Inferior parietal cortex (tissue), 1 donor: Measurements from ENCODE around the gene KRTAP2-4.
"Not testable (repeated sequence)": the region's sequence is repeated elsewhere in the genome, so short reads cannot be mapped to it uniquely, and the experiment has no call there.

Experiments used
- DNase-seq: peaks from one replicate; pipeline ENCODE4 v3.0.0-alpha.2; 2016; ENCODE audit errors: extremely low spot score

KRTAP2-4 gene

DNA sequence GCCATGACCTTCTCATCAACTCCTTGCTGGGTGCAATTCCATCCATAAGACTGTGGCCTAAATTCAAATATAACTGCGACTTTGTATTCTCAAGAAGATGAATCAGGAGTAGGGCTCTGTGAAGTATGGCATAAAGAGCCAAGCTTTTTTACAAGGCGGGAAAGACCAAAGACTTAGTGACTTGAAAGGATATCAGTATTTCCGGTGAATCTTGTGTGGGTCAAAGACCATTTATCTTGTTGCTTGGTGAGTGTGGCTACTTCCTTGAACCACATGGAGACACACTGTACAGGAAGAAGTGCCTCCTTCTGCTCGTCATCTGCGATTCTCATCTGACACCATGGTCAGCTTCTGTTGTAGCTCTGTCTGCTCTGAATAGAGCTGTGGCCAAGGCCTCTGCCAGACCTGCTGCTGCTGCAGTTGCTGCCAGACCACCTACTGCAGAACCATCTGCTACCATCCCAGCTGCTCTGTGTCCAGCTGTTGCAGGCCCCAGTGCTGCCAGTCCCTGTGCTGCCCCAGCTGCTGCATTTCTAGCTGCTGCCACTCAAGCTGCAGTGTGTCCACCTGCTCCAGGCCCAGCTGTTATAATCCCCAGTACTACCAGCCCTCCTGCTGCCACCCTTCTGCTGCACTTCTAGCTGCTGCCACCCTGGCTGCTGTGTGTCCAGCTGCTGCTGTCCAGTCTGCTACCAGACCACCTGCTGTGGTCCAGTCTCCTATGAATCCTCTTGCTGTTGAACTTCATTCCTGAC lies 6.1 kb upstream of the KRTAP2-4 start:
- DNase-seq = no peak

DNA sequence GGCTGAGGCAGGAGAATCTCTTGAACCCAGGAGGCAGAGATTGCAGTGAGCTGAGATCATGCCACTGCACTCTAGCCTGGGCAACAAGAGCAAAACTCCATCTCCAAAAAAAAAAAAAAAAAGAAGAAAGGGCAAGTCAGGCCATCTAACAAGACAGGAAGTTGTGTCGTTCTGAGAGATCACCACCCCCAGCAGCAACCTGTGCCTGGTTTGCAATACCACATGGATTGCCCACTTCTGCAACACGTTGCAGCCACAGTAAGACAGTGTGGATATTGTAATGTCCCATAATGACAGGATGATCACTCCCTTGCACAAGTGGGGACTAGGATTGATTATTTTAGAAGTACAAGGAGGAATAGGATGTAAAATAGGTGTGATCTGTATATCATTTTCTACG lies 3.4 kb upstream of the KRTAP2-4 start:
- no peak for DNase-seq

DNA sequence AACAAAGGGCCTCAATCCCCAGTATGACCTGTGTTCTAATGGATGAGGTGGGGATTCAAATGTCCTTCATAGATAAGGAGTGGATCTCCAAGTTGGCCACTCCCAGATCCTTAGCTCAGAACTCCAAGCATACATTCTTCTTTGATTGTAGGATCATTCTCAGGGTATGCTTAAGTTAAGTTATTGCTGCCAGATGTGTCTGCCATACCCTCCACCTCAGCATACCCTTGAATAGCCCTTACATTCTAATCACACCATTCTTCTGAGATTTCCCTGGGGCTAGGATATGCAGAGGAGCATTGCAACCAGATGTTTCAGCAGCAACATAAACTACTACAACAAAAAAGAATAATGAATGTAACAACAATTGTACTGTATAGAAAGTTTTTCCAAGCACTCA lies 1.6 kb upstream of the KRTAP2-4 start:
- no peak for DNase-seq

DNA sequence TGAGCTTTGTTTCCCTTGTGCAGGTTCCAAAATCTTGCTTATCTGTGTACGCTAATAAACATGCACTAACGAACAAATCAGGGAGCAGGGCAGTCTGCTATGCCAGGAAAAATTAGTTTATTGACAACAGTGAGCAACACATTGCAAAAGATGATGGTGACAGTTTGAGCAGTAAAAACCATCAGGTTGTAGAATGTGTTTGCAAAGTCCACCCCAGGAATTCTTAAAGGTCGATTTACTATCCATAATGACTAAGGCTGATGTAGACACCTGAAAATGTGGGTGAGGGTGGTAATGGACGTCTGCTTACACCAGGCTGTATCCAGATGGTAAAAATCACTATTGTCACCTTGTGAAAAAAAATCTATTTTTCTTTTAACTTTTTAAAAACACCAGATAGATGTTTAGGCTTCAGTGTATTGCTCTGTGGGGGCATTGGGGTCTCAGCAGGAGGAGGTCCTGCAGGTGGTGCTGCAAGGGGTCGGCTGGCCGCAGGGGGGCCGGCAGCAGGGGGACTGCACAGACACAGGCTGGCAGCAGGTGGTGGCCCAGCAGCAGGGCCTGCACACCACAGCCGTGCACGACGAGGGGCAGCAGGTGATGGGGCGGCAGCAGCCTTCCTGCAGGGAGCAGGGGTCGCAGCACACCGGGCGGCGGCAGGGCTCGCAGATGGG lies 526 bp downstream of the KRTAP2-4 start:
- DNase-seq = not testable (repeated sequence)

DNA sequence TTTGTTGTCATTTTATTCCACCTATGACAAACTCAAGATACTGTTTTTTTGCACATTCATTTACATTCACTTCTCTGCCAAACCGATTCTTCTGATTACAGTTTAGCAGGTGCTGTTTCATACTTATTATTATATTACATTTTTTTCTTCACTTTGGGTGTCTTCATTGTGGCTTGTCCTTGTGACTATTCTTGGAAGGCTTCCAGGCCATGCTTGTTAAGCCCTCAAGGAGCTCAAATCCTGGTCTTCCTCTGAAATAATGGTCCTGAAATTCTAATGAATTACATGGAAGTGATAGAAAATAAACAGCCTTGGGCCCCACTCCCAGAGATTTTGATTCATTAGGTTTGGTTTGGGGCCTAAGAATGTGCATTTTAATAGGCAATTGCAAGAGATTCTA lies 1.4 kb downstream of the KRTAP2-4 start:
- no peak for DNase-seq

DNA sequence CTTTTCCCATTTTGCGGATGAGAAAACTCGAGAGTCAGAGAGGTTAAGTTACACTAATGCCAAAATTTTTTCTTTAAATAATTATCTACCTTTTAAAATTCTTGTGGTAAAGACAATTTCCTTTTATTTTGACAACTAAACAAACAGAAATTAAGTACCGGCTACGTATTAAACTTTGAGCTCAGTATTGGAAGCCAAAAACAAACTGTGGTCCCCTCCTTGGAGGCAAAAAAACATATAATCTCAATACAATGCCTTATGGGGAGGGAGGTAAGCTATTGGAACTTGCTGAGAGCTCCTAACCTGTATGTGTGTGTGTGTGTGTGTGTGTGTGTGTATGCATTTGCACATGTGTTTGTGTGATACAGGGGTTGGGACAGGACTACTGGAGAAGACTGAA lies 2.2 kb downstream of the KRTAP2-4 start:
- no peak for DNase-seq

DNA sequence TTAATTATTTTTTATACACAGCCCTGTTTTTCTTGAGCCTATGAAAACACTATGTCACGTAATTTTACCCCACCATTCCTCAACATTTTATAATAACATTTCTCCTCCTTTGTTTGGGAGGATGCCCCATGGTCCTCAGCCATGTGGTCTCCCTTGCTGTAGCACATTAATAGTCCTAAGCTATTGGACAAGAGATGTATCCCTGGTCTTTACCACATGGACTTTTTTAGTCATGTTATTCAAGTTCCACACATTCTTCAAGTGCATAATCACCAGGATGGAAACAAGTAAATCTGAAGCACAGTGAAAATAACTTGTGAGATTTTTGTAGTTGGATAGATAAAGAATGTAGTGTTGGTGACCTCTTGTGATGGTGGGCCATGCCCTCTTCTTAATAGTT lies 3.7 kb downstream of the KRTAP2-4 start:
- DNase-seq = no peak

DNA sequence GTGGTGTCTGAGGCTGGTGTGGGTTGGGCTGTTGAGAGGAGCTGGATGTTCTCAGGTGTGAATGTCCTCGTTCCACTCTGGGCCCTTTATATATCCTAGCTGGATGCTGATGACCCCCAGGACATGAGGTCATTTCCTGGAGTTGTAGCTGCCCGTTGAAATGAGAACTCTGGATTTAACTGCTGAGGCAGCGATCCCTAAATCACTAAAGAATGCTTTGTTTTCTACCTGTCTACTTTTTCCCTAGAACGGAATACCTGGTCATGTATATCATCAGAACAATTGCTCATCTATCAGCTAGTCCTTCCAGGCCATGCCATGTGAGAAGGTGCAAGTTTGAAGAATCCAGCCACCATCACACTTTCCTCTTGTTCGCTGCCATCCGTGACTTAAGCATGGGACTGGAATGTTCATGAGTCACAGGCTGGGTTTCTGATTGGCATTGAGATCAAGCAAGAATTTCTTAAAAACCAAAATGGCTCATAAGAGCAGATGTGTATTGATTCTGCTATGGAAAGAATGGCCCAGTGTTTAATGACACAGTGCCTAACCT lies 5.6 kb downstream of the KRTAP2-4 start, which contains the start of gene KRTAP2-3:
Gene KRTAP2-3 (minus strand): TSS at position 63 of the 553 bp plus-strand sequence. CDS start 64 bp downstream, outside the sequence.
- DNase-seq = no peak

DNA sequence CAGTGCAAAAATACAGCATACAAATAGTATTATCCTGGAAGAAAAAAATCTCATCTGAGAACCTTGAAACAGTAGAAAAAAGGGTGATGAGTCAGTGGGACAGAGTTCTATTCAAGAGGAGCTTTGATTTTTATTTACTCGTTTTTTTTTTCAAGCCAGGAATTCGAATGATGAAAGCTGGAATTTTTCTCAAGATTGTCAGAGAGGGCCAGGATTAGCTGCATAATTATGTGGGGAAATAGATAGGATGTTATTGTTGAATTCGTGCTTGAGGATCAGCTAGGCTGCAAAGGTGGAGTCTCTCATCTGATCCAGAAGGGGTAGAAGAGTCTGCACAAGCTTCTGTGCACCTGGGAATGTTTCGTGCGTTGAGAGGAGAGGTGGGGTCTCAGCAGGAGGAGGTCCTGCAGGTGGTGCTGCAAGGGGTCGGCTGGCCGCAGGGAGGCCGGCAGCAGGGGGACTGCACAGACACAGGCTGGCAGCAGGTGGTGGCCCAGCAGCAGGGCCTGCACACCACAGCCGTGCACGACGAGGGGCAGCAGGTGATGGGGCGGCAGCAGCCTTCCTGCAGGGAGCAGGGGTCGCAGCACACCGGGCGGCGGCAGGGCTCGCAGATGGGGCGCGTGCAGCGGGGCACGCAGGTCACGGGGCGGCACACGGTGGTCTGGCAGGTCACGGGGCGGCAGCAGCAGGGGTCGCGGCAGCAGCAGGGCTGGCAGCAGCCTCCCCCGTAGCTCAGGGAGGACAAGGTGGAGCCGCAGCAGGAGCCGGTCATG lies 6.2 kb downstream of the KRTAP2-4 start:
- not testable (repeated sequence) for DNase-seq

DNA sequence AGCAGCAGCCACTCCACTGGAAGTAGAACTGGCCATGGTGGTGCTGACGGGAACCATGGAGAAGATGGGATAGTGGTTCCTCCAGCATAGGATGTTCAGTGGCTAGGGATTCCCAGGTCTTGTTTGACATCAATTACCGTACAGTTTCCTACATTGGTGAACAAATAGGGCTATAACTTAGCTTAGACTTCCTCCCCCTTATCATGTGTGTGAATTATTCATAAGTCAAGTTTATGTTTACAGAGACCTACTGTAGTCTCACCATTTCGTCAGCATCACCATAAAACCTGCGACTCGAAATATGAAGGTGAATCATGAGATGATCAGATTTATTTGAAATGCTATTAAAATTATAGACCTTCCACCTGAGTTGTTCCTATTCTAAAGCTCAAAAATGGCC lies 6.9 kb downstream of the KRTAP2-4 start:
- no peak for DNase-seq

DNA sequence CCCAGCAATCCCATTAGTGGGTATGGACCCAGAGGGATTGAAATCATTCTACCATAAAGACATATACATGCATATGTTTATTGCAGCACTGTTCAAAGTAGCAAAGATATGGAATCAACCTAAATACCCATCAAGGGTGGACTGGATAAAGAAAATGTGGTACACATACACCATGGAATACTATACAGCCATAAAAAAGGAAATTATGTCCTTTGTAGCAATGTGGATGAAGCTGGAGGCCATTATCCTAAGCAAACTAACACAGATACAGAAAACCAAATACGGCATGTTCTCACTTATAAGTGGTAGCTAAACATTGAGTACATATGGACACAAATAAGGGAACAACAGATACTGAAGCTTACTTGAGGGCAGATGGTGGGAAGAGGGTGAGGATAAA lies 8.1 kb downstream of the KRTAP2-4 start:
- no peak for DNase-seq

DNA sequence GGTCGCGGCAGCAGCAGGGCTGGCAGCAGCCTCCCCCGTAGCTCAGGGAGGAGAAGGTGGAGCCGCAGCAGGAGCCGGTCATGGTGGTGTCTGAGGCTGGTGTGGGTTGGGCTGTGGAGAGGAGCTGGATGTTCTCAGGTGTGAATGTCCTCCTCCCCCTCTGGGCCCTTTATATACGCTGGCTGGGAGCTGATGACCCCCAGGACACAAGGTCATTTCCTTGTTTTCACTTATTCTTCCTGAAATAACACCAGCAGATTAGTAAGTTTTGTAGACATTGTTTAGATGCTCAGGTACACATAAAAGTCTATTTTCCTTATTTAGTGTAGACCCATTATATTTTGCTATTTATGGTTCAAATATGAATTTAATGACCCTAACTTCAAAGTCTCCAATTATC lies 10.5 kb downstream of the KRTAP2-4 start, which contains the start of gene KRTAP2-2:
Gene KRTAP2-2 (minus strand): TSS at position 101 of the 400 bp plus-strand sequence. CDS start 19 bp downstream, at position 82.
- not testable (repeated sequence) for DNase-seq

DNA sequence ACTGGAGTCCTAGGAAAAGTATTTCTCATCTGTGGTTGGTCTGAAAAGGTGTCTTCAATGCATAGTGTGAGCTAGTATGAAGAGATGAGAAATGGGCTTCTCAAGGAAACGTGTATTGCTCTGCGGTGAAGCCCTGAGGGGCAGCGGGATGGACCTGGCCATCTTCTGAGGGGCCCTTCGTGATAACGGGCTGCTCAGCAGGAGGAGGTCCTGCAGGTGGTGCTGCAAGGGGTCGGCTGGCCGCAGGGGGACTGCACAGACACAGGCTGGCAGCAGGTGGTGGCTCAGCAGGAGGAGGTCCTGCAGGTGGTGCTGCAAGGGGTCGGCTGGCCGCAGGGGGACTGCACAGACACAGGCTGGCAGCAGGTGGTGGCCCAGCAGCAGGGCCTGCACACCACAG lies 11.1 kb downstream of the KRTAP2-4 start:
- DNase-seq = not testable (repeated sequence)

DNA sequence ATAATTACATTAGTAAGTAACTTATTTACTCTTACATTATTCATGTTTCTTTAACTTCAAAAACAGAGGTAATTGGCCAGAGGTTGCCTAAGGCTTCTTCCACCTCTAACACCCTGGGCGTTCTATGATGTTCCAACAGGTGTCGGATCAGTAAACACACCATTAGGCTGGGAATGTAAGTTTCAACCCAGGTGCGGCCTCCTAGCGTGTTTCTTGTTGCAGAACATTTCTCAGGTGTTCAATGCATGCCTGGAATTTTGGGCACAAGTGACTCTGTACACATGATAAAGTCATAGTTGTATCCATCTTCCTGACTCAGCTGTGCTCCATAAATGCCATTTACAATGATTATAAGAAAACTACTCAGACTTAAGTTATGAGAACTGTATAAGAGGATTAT lies 11.7 kb downstream of the KRTAP2-4 start:
- no peak for DNase-seq

DNA sequence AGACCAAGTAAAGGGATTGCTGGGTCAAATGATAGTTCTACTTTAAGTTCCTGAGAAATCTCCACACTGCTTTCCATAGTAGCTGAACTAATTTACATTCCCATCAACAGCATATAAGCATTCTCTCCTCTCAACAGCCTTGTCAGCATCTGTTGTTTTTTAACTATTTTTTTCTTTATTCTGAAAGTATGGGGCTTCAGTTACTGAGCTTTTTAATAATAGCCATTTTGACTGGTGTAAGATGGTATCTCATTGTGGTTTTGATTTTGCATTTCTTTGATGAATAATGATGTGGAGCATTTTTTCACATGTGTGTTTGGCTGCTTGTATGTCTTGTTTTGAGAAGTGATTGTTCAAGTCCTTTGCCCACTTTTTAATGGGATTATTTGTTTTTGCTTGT lies 13.1 kb downstream of the KRTAP2-4 start:
- DNase-seq = no peak

DNA sequence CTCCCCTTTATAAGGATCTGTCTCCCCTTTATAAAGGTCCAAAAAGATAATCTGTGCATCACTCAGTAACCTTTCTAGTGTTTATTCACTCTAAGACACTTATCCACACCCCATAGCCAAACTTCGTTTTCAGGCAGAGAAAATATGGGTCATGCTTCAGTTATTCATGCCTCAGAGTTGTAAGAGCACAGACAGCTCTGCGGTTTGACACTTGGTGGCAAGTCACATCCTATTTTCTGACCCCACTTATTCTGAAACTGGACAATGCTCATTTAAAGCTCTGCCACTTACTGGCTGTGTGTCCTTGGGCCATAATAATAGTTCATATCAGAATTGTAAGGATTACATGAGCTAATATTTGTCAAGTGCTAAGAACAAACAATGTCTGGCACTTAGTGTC lies 16.6 kb downstream of the KRTAP2-4 start:
- DNase-seq = no peak

DNA sequence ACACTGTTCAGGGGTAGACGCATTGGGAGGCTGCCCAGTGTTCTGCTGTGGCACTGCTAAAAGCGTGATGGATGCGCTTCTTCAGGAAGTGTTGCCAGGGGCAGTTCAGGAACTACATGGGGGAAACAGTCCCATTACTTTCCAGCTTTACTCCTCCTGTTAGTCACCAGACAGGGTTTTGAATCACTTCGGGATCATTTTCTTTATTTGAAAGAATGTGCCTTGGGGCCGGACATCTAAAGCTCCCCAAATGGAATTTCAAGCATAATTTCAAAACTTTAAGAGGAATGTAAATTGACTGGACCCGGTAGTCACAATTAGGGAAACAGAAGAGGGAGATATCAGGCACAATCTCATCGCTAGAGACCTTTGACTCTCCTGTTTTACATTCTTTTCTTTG lies 17.2 kb downstream of the KRTAP2-4 start:
- DNase-seq = no peak

DNA sequence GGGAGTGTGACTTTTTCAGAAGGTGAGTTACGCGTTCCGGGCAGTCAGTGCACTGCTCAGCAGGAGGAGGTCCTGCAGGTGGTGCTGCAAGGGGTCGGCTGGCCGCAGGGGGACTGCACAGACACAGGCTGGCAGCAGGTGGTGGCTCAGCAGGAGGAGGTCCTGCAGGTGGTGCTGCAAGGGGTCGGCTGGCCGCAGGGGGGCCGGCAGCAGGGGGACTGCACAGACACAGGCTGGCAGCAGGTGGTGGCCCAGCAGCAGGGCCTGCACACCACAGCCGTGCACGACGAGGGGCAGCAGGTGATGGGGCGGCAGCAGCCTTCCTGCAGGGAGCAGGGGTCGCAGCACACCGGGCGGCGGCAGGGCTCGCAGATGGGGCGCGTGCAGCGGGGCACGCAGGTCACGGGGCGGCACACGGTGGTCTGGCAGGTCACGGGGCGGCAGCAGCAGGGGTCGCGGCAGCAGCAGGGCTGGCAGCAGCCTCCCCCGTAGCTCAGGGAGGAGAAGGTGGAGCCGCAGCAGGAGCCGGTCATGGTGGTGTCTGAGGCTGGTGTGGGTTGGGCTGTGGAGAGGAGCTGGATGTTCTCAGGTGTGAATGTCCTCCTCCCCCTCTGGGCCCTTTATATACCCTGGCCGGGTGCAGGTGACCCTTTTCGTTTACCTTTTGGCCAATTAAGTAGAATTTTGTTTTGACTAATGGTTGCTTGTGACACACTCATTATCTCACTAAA lies 18.8 kb downstream of the KRTAP2-4 start, which contains the start of gene KRTAP2-1:
Gene KRTAP2-1 (minus strand): TSS at position 582 of the 731 bp plus-strand sequence. CDS start 49 bp downstream, at position 533.
- not testable (repeated sequence) for DNase-seq

DNA sequence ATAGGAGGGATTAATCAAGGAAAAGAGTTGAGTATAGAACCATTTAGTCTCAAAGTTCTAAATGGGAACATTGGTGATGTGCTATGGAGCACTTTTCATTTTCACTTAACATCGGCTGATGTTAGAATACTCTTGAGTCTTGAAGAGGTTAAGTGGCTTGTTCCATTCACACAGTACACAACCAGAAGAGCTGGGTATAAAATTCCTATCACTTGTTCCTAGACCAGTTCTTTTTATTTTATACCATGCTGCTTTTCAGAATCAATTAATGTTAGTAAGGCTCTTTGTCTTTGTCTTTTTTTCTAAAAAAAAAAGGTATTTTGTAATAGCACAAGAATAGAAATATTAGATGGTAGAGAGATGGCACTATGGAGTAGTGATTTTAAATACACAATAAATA lies 22.7 kb downstream of the KRTAP2-4 start:
- DNase-seq = no peak

DNA sequence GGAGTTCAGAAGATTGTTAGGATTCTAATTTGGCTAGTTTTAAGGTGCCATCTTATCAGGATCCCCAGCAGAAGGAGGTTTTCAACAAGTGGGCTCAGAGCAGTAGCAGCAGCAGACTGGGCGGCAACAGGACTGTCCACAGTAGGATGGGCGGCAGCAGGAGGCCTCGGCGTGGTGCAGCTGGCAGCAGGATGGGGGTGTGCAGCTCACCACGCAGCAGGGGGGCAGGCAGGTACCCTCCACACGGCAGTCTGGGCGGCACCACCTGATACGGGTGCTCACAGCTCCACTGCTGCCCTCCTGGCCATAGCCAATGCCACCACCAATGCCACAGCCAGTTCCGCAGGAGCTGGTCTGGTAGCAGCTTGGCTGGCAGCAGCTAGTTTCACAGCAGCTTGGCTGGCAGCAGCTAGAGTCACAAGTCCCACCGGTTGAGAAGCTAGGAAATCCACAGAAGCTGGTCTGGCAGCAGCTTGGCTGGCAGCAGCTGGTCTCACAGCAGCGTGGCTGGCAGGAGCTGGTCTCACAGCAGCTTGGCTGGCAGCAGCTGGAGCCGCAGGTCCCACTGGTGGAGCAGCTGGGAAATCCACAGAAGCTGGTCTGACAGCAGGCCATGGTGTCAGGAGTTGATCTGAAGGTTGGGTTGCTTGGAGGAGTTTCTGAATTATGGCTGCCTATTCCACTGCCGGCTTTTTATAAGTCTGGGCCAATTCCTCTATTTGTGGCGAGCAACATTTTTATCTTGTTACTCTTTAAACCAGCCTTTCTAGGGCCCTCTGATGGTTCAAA lies 24.7 kb downstream of the KRTAP2-4 start, which contains the start of gene KRTAP1-1:
Gene KRTAP1-1 (minus strand): TSS at position 668 of the 789 bp plus-strand sequence. CDS start 53 bp downstream, at position 615.
- not testable (repeated sequence) for DNase-seq
